ENCODE results near the gene APOE.

- no peak for TF ChIP-seq REST (IDR thresholded peaks at IDR 0.05; ENCODE audit: low read depth)
- TF ChIP-seq TAF1 (IDR thresholded peaks at IDR 0.05; ENCODE audit: low read depth), result no peak
- no peak for TF ChIP-seq EP300 (IDR thresholded peaks at IDR 0.05; ENCODE audit: borderline replicate concordance)
- no peak for TF ChIP-seq RAD21 (IDR thresholded peaks at IDR 0.05; ENCODE audit: low read depth)
- no peak for TF ChIP-seq CEBPB (IDR thresholded peaks at IDR 0.05)
Measured at GRCh38 chr19:44879309-44880065, 26.1 kb upstream of the APOE start.

All from Ishikawa (cell line).